Measurements from ENCODE around the gene SPRED2.

DNA sequence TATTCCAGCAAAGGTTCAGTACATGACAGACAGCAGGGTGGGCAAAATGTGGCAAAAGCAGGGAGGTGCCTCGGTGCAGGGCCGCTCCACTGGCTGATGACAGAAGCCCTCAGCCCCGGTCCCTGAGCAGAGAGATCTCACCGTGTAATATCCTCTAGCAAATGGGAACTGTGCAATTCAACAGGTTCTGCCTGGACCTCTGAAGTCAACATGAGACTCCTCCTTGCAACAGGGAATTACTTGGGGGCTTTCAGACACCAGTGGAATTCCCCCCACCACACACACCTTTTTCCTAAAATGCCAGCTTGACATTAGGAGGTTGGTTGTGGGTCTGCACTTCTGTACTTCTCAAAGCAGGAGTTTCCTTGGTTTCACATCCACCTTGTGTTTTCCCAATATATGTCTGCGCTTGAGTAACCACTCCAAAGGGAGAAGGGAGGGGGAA is 50.8 kb downstream of the SPRED2 start:
- TF ChIP-seq, protein P1, sequence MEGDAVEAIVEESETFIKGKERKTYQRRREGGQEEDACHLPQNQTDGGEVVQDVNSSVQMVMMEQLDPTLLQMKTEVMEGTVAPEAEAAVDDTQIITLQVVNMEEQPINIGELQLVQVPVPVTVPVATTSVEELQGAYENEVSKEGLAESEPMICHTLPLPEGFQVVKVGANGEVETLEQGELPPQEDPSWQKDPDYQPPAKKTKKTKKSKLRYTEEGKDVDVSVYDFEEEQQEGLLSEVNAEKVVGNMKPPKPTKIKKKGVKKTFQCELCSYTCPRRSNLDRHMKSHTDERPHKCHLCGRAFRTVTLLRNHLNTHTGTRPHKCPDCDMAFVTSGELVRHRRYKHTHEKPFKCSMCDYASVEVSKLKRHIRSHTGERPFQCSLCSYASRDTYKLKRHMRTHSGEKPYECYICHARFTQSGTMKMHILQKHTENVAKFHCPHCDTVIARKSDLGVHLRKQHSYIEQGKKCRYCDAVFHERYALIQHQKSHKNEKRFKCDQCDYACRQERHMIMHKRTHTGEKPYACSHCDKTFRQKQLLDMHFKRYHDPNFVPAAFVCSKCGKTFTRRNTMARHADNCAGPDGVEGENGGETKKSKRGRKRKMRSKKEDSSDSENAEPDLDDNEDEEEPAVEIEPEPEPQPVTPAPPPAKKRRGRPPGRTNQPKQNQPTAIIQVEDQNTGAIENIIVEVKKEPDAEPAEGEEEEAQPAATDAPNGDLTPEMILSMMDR (IDR thresholded peaks at IDR 0.05) = no peak
- TF ChIP-seq POLR2A (IDR thresholded peaks at IDR 0.05; ENCODE audit: low read length) (no peak), JUN (IDR thresholded peaks at IDR 0.05) (no peak), POLR2AphosphoS2 (conservative IDR thresholded peaks at IDR 0.05; ENCODE audit: low read length) (no peak), TP53 (CRISPR knock-in tag; IDR thresholded peaks at IDR 0.05) (no peak)
